ENCODE data around the gene REXO5. TPM values are rescaled to one million over a fixed set of nuclear protein-coding genes. Genes with fewer than 3 reads are reported as not detected.

The REXO5 gene
- total and polyA plus RNA-seq, 2 donors (not counting 1 experiment from before 2014, with no cell fraction given): 0.42 to 1.3 TPM

DNA sequence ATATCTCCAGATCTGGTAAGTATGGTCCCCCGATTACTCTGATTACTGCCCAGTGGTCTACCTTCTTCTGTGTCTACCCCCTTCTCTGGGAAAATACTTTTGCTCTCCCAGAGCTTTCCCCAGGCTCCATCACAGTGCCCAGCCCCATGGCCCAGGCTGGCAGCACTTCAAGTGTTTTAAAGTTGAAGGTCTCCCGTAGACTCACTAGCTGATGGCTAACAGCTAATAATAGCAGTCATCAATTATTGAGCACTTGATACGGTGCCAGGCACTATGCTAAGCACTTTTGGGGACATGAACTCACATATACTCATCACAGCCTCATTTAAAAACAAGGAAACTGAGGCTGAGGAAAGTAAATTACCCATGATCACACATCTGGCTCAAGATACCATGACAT is 60.5 kb downstream of the REXO5 start:
- 100% methylated on average over 3 of the region's 3 CpGs for WGBS (ENCODE audit: insufficient coverage)
- Mint-ChIP-seq H3K4me3 (no peak overlapping the region), H3K27ac (no peak overlapping the region), H3K27me3 (no peaks in the 10 kb centered on the region), H3K4me1 (peaks cover 10% of the 10 kb centered on the region), H3K9me3 (ENCODE audit: insufficient read depth) (no peaks in the 10 kb centered on the region)
- Histone ChIP-seq H3K36me3 (replicated peaks in 1 of 2; ENCODE audit: control extremely low read depth in 1 of 2, control insufficient read depth in 1 of 2, extremely low read depth in 1 of 2, insufficient read depth in 2 of 2, low read length in 1 of 2) (peaks cover 4 to 6% of the 10 kb centered on the region in 2 experiments), H4K20me1 (ENCODE audit: control insufficient read depth, insufficient read depth, low read length, poor library complexity, severe bottlenecking) (peaks cover 22% of the 10 kb centered on the region), H3K4me2 (replicated peaks; ENCODE audit: low read depth, low read length, poor library complexity, severe bottlenecking) (no peak overlapping the region), H3K9ac (ENCODE audit: low read length) (no peak overlapping the region), H2AFZ (ENCODE audit: insufficient read depth, low read depth, low read length, poor library complexity, severe bottlenecking) (no peak overlapping the region), H3K9me3 (ENCODE audit: control extremely low read depth in 1 of 3, control insufficient read depth in 2 of 3, insufficient read depth in 1 of 3, low read length in 2 of 3) (no peaks in the 10 kb centered on the region), H3K4me1 (ENCODE audit: control insufficient read depth in 2 of 2, insufficient read depth in 2 of 2, low read length in 2 of 2) (no peaks in the 10 kb centered on the region), H3K79me2 (ENCODE audit: control insufficient read depth, insufficient read depth, low read length) (peaks cover 83% of the 10 kb centered on the region), H3K27ac (ENCODE audit: low read length in 2 of 2) (no peak overlapping the region), H3K4me3 (ENCODE audit: control extremely low read depth in 1 of 5, extremely low read depth in 1 of 5, insufficient read depth in 1 of 5, low read depth in 2 of 5, low read length in 4 of 5) (no peak overlapping the region), H3K27me3 (replicated peaks in 1 of 4; ENCODE audit: control extremely low read depth in 1 of 4, control insufficient read depth in 3 of 4, insufficient read depth in 4 of 4, low read length in 3 of 4) (no peaks in the 10 kb centered on the region)
- POLR2A ChIA-PET: no interaction called here
- no peak for ATAC-seq (ENCODE audit: low read depth)
- TF ChIP-seq, protein P1, sequence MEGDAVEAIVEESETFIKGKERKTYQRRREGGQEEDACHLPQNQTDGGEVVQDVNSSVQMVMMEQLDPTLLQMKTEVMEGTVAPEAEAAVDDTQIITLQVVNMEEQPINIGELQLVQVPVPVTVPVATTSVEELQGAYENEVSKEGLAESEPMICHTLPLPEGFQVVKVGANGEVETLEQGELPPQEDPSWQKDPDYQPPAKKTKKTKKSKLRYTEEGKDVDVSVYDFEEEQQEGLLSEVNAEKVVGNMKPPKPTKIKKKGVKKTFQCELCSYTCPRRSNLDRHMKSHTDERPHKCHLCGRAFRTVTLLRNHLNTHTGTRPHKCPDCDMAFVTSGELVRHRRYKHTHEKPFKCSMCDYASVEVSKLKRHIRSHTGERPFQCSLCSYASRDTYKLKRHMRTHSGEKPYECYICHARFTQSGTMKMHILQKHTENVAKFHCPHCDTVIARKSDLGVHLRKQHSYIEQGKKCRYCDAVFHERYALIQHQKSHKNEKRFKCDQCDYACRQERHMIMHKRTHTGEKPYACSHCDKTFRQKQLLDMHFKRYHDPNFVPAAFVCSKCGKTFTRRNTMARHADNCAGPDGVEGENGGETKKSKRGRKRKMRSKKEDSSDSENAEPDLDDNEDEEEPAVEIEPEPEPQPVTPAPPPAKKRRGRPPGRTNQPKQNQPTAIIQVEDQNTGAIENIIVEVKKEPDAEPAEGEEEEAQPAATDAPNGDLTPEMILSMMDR (IDR thresholded peaks at IDR 0.05): no peak
- TF ChIP-seq EZH2 (IDR thresholded peaks at IDR 0.05; ENCODE audit: borderline replicate concordance, insufficient read depth, low read depth, low read length, poor library complexity, severe bottlenecking): no peak
- DNase-seq: no peak
- CTCF ChIA-PET: interaction anchor here (2.4 to 4.0 kb wide), 2 partner anchors 13 to 16 kb away, joined by 8 to 21 read pairs; no protein-coding TSS in a partner anchor
- intact Hi-C loops (cut with micrococcal nuclease): no loop called here

DNA sequence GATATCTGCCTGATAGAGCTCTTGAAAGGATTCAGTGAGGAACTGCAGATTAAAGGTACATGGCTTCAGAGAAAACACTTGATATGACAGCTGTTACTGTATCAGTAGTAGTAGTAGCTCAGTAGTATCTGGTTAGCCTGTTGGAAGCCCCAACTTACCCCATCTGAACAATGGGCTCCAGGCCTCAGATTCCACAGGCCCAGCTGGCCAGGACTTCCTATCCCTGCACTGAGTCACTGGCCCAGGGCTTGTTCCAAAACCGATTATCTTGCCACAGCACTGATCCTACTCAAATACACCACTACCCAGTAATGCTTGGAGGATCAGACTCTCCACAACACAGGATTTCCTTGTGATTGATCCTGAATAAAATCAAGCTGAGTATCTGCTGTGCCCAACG is 61.3 kb downstream of the REXO5 start:
- intact Hi-C loops (cut with micrococcal nuclease): no loop called here

More for the DNA sequence above, 61.3 kb downstream of the REXO5 start:
- H3K27me3 Mint-ChIP-seq: no peaks in the 10 kb centered on the region
- no peak overlapping the region for H2AFZ ChIP-seq (ENCODE audit: insufficient read depth, low read depth, low read length, poor library complexity, severe bottlenecking)
- peaks cover 28% of the 10 kb centered on the region for H4K20me1 ChIP-seq (ENCODE audit: control insufficient read depth, insufficient read depth, low read length, poor library complexity, severe bottlenecking)
- no peak for DNase-seq
- H3K9me3 Mint-ChIP-seq (ENCODE audit: insufficient read depth): no peaks in the 10 kb centered on the region
- no peak overlapping the region for H3K27ac ChIP-seq (ENCODE audit: low read length in 2 of 2)
- H3K27me3 ChIP-seq (replicated peaks in 1 of 4; ENCODE audit: control extremely low read depth in 1 of 4, control insufficient read depth in 3 of 4, insufficient read depth in 4 of 4, low read length in 3 of 4): no peaks in the 10 kb centered on the region
- H3K27ac Mint-ChIP-seq: no peak overlapping the region
- peaks cover 0 to 6% of the 10 kb centered on the region in 2 experiments for H3K36me3 ChIP-seq (replicated peaks in 1 of 2; ENCODE audit: control extremely low read depth in 1 of 2, control insufficient read depth in 1 of 2, extremely low read depth in 1 of 2, insufficient read depth in 2 of 2, low read length in 1 of 2)
- peaks cover 0 to 3% of the 10 kb centered on the region in 2 donors for H3K4me1 ChIP-seq (ENCODE audit: control insufficient read depth in 2 of 2, insufficient read depth in 2 of 2, low read length in 2 of 2)
- no peak overlapping the region for H3K4me2 ChIP-seq (replicated peaks; ENCODE audit: low read depth, low read length, poor library complexity, severe bottlenecking)
- no peaks in the 10 kb centered on the region for H3K9me3 ChIP-seq (ENCODE audit: control extremely low read depth in 1 of 3, control insufficient read depth in 2 of 3, insufficient read depth in 1 of 3, low read length in 2 of 3)
- H3K4me3 Mint-ChIP-seq: no peak overlapping the region
- no peak for ATAC-seq (ENCODE audit: low read depth)
- no peak overlapping the region for H3K4me3 ChIP-seq (ENCODE audit: control extremely low read depth in 1 of 5, extremely low read depth in 1 of 5, insufficient read depth in 1 of 5, low read depth in 2 of 5, low read length in 4 of 5)
- ChIA-PET CTCF (interaction anchor here (4.0 kb wide), 1 partner anchor 16 kb away, joined by 21 read pairs; no protein-coding TSS in a partner anchor), POLR2A (no interaction called here)
- 100% methylated on average over 2 of the region's 2 CpGs for WGBS (ENCODE audit: insufficient coverage)
- TF ChIP-seq, protein P1 (IDR thresholded peaks at IDR 0.05): no peak
- TF ChIP-seq EZH2 (IDR thresholded peaks at IDR 0.05; ENCODE audit: borderline replicate concordance, insufficient read depth, low read depth, low read length, poor library complexity, severe bottlenecking): no peak
- H3K9ac ChIP-seq (ENCODE audit: low read length): no peak overlapping the region
- H3K79me2 ChIP-seq (ENCODE audit: control insufficient read depth, insufficient read depth, low read length): peaks cover 84% of the 10 kb centered on the region
- peaks cover 13% of the 10 kb centered on the region for H3K4me1 Mint-ChIP-seq

Data from B cell (primary cell).